ENCODE data around the gene SLC22A23.

Gene SLC22A23

GRCh38 chr6:3471711-3472110 is 14.9 kb upstream of the SLC22A23 start:
- DNase-seq = no peak

DNA sequence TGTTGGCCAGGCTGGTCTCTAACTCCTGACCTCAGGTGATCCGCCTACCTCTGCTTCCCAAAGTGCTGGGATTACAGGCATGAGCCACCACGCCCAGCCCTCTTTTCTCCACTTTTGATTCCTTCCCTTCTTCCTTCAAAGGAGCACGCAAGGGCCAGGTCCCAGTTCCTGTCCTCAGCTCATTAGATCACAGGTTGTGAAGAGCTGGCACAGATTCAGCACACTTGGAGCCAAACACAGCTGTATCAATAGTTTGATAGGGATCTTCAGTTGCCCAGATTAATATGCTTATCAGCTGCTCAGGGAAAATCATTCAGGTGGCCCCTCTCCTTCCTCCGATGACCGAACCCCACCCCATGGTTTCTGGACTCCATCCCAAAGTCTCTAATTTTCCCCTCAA is 14.4 kb upstream of the SLC22A23 start:
- DNase-seq = no peak

DNA sequence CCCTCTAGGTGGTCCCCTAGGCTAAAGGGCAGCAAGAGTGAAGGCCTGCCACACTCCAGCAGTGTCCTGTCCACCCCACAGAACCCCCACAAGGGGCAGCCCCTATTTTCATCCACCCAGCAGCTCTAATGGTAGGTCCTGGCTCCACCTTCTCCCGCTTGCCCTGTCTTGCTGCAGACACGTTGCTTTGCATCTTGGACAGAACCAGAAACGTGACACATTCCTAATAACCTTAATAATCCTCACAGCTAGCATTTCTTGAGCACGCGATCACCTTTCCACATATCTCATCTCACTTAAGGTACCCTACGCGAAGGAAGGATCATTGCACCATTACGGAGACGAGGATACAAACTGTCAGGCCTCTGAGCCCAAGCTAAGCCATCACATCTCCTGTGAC is 11.7 kb upstream of the SLC22A23 start:
- DNase-seq = no peak

GRCh38 chr6:3467996-3468395 is 11.1 kb upstream of the SLC22A23 start:
- no peak for DNase-seq

GRCh38 chr6:3466488-3467219 is 9.8 kb upstream of the SLC22A23 start:
- DNase-seq = no peak

GRCh38 chr6:3460253-3460652 is 3.4 kb upstream of the SLC22A23 start:
- DNase-seq = no peak

GRCh38 chr6:3458706-3459421 is 2.0 kb upstream of the SLC22A23 start:
- no peak for DNase-seq

GRCh38 chr6:3457710-3458602 is 1.1 kb upstream of the SLC22A23 start:
- no peak for DNase-seq

DNA sequence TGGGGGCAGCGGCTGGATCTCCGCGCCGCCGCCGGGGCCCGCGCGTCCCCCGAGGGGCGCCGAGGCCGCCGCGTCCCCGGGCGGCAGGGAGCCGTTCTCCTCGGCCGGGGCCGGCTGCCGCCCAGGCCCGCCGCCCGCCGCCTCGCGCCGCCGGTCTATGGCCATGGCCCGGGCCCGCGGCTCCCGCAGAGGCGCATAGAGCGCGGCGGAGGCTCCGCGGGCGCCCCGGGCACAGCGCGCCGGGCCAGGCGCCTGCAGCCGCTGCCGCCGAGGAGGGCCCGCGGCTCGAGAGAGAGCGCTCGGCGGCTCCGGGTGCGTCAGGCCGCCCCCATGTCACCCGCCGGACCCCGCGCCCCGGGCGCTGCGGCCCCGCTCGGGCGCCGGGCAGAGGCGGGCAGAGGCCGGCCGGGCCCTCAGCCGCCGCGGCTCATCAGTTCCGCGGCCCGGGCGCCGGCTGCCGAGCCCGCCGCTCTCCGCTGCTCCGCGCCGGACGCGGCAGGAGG is 404 bp downstream of the SLC22A23 start:
- no peak for DNase-seq

- no peak for DNase-seq
Measured at GRCh38 chr6:3455569-3456394, 1.1 kb downstream of the SLC22A23 start.

DNA sequence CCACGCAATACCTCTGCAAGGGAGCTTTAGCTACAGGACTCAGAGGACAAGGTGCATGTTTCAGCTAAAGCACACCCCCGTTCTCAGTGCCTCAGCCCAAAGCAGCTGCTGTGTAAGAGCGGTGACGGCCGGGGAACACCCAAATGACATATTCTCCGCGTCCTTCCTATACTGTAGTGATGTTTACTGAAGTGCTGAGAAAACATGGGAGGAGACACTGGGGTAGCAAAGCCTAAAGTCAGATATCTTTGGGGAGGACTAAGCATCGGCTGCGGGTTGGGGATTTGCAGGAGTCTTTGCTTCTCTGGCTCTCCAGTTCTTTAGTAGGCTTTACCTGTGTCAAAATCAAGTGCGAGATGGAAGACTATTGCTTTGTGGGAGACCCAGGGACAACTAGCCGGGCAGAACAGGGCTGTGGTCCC is 1.7 kb downstream of the SLC22A23 start:
- no peak for DNase-seq

- DNase-seq = no peak
Measured at GRCh38 chr6:3454273-3455010, 2.4 kb downstream of the SLC22A23 start.

- DNase-seq = no peak
Measured at GRCh38 chr6:3453413-3454272, 3.2 kb downstream of the SLC22A23 start.

GRCh38 chr6:3451498-3451897 is 5.4 kb downstream of the SLC22A23 start:
- no peak for DNase-seq

- no peak for DNase-seq
Measured at GRCh38 chr6:3450888-3451287, 6.0 kb downstream of the SLC22A23 start.

DNA sequence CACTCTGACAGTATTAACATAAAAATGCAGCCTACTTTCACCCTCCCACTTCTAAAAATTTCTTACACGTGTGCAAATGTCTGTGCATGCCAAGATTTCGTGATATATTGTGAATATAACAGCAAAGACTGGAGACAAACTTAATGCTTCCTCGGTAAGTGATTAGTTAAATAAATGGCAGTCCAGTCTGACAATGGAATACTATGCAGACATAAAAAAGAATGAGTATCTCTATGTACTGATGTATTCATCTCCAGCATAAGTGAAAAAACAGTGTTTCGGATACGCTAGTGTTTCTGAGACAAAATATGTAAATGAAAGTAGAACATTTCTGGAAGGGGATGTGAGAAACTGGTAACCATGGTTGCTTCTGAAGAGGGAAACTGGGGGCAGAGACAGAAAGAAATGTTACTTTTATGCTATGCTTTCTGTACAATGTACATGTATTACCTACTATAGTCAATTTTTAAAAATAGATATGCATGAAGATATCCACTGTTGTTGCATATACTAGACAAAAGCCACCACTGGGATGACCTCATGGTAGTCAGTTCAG is 7.0 kb downstream of the SLC22A23 start:
- DNase-seq = no peak

- DNase-seq = no peak
Measured at GRCh38 chr6:3449321-3449720, 7.5 kb downstream of the SLC22A23 start.

- no peak for DNase-seq
Measured at GRCh38 chr6:3447005-3447404, 9.8 kb downstream of the SLC22A23 start.

DNA sequence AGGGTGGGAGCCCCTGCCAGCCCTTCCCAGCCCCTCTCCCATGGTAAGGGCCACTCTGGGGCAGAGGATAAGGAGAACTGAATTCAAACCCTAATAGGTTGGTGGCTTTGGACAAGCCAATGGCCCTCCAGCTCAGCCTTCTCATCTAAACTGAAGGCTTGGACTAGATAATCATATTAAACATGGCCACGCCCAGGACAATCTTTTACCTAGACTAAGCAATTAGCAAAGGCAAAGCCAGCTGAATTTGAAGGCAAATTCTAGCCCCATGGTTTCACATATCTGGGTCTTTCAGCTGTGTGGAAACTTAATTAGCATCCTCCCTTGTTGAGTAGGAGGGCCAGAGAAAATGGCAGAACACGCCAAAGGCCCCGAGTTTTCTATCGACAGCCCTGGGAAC is 10.7 kb downstream of the SLC22A23 start:
- no peak for DNase-seq

All from NCI-H1694 treated with DMSO at 0.1 percent for 48 hours (cell line).